HFFc6 (cell line): Measurements from ENCODE around the gene KCTD10. TPM values are rescaled to one million over a fixed set of nuclear protein-coding genes. Genes with fewer than 3 reads are reported as not detected.
A peak's percentile ranks its signal among the peaks of the same experiment; 100 is the strongest.

ENCODE experiments used
- DNase-seq: peaks from one replicate; pipeline ENCODE4 v3.0.0-alpha.2; 2018
- H3K27ac Mint-ChIP-seq: 2 replicates; pipeline ENCODE4 v1.8.0; 2020; ENCODE audit warnings: mild to moderate bottlenecking, mixed read lengths
- H3K27me3 Mint-ChIP-seq: 2 replicates; pipeline ENCODE4 v1.8.0; 2021; ENCODE audit warnings: mild to moderate bottlenecking, moderate library complexity, mixed read lengths; ENCODE audit not compliant: insufficient read depth
- H3K36me3 Mint-ChIP-seq: 2 replicates; pipeline ENCODE4 v1.8.0; 2021; ENCODE audit warnings: low read depth, mixed read lengths
- H3K4me1 Mint-ChIP-seq: 2 replicates; pipeline ENCODE4 v1.8.0; 2020; ENCODE audit warnings: low read depth, mixed read lengths
- H3K4me3 Mint-ChIP-seq: 2 replicates; pipeline ENCODE4 v1.8.0; 2020; ENCODE audit warnings: mild to moderate bottlenecking, moderate library complexity, mixed read lengths
- H3K9me3 Mint-ChIP-seq: 2 replicates; pipeline ENCODE4 v1.8.0; 2020; ENCODE audit warnings: mild to moderate bottlenecking, mixed read lengths
- CTCF ChIP-seq: fragments of 200-600 bp; sonication (generic); IDR thresholded peaks from 2 replicates; pipeline ENCODE4 v1.5.0; 2021; ENCODE audit warnings: antibody characterized with exemption, mild to moderate bottlenecking
- total RNA-seq, 6 experiments: library from RNA; stranded (reverse); fragmentation: NEBNext Ultra II Directional; extraction: Animal tissue kit (Norgen Biotek cat#: 25700); gene quantifications; 2 replicates in 1 of 6; 3 replicates in 5 of 6; pipeline ENCODE4 v1.2.3, GENCODE V29; 2021

The KCTD10 gene
- total RNA-seq, 6 experiments from 2014 or later, result 127 to 145 (median 134) TPM

- Mint-ChIP-seq H3K9me3 (no peaks in the 10 kb centered on the region), H3K27ac (peak overlapping the region; percentile 99), H3K4me1 (peaks cover 88% of the 10 kb centered on the region), H3K27me3 (peaks cover 1% of the 10 kb centered on the region), H3K36me3 (peaks cover 61% of the 10 kb centered on the region), H3K4me3 (peak overlapping the region; percentile 79)
- no peak for TF ChIP-seq CTCF
- no peak for DNase-seq
Measured at GRCh38 chr12:109463756-109464155, 13.3 kb downstream of the KCTD10 start.

- Mint-ChIP-seq H3K27ac (peak overlapping the region; percentile 99), H3K4me1 (peaks cover 91% of the 10 kb centered on the region), H3K4me3 (peak overlapping the region; percentile 79), H3K9me3 (no peaks in the 10 kb centered on the region), H3K36me3 (peaks cover 61% of the 10 kb centered on the region), H3K27me3 (peaks cover 1% of the 10 kb centered on the region)
- TF ChIP-seq CTCF, result no peak
- peak; percentile 93 for DNase-seq
Measured at GRCh38 chr12:109462868-109463692, 14.0 kb downstream of the KCTD10 start.

DNA sequence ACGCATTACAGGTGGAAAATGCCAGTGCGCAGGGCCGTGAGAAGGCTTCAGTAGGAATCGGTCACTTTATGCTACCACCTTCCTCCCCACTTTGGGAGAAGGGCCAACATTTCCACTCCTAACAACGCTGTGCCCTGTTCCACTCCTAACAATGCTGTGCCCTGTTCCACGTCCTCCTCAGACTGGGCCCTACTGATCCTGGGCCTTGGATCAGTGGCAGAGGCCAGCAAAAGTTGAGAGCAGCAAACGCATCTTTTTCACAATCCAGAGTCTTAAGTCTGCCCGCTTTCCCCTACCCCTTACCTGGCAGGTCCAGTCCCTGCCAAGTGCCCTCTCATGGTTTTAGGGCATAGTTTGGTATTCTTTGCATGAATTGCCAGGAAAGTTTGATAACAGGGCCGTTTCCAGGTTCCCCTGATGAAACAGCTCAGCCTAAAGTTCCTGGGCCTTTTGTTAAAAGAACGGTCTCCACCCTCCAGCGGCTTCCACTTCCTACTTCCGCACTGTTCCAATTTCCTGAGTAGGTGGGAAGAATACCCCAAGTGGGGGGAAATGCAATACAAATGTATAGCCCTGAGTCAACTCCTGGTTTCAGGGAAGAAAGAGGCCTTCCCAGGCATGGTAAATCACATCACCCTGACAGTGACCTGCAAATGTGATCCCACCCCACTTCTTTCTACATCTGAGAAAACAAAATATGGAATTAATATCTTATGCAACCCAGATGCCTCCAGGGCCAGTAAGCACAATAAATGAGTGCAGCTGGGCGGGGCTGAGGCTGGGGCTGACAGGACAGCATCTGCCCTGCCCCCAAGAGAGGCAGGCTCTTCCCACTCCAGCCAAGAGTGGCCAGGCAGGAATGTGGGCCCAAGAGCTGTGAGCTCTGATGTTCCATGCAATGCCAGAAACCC lies 15.0 kb downstream of the KCTD10 start:
- DNase-seq, result peak; percentile 90
- H3K27me3 Mint-ChIP-seq, result peaks cover 5% of the 10 kb centered on the region
- H3K27ac Mint-ChIP-seq, result peak overlapping the region; percentile 99
- H3K4me1 Mint-ChIP-seq, result peaks cover 99% of the 10 kb centered on the region
- peak overlapping the region; percentile 79 for H3K4me3 Mint-ChIP-seq
- no peaks in the 10 kb centered on the region for H3K9me3 Mint-ChIP-seq
- H3K36me3 Mint-ChIP-seq, result peaks cover 63% of the 10 kb centered on the region
- TF ChIP-seq CTCF, result no peak

DNA sequence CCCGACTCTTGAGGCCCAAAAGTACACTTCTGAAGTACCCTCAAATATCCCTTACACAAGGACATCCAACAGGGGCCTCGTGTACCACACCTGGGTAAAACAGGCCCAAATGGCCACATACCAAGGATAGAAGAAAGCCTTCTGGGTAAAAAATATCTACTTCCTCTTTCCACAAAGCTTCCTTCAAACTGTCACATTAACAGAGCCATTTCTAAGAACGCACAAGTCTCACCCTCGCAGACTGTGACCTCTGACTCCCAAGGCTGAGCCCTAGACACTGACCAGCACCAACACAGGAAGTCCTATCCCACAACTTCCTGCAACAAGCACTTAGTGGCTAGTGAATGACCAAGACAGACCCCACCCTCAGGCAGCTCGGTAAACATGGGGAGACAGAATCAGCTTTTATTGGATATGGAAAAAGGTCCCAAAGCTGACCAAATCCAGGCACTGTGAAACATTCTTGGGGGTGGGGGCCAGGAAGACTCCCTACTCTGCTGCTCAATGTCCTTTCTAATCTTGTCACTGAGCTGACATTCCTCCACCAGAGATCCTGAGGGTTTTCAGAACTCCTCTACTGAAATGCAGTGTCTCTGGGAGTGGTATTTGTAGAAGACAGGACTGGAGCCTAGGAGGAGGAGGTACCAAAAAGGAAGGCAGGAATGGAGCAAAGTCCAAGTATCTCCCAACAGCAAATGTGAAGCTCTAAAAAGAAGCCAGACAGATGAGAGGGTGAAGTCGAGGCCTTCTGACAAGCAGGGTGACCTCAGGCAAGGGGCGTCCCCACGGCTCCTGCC lies 15.9 kb downstream of the KCTD10 start:
- H3K4me1 Mint-ChIP-seq, result peaks cover 99% of the 10 kb centered on the region
- H3K27ac Mint-ChIP-seq, result peak overlapping the region; percentile 99
- H3K9me3 Mint-ChIP-seq, result no peaks in the 10 kb centered on the region
- no peak for DNase-seq
- H3K4me3 Mint-ChIP-seq, result peak overlapping the region; percentile 79
- no peak for TF ChIP-seq CTCF
- peaks cover 5% of the 10 kb centered on the region for H3K27me3 Mint-ChIP-seq
- H3K36me3 Mint-ChIP-seq, result peaks cover 72% of the 10 kb centered on the region

DNA sequence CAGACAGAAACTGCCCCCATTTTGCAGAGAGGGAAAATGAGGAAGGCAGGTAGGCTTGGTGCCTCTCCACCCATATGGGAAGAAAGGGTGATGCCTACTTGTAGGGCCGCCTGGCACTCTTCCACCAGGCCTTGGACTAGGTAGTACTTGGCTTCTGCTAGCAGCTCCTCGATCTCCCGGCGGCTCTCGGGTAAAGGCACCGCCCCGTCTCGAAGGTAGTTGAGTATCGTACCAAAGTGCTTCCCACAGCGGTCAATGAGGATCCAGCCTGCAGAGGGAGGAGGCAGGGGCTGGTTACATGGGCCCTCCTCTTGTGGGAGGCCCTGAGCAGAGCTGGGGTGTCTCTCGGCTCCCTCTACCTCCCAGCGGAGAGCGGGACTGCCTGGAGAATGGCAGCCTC lies 16.6 kb downstream of the KCTD10 start:
- DNase-seq, result no peak
- TF ChIP-seq CTCF, result no peak
- no peak overlapping the region for H3K4me3 Mint-ChIP-seq
- H3K27ac Mint-ChIP-seq, result peak overlapping the region; percentile 99
- no peaks in the 10 kb centered on the region for H3K9me3 Mint-ChIP-seq
- H3K4me1 Mint-ChIP-seq, result peaks cover 99% of the 10 kb centered on the region
- peaks cover 5% of the 10 kb centered on the region for H3K27me3 Mint-ChIP-seq
- H3K36me3 Mint-ChIP-seq, result peaks cover 75% of the 10 kb centered on the region
